HG02623 (cell line): Measurements from ENCODE around the gene ZNF540.
"Not testable (repeated sequence)": the region's sequence is repeated elsewhere in the genome, so short reads cannot be mapped to it uniquely, and the experiment has no call there.

Experiments used
- ATAC-seq: cut with Tn5 transposase; IDR thresholded peaks from one replicate; pipeline ENCODE4 v1.9.1; 2021; ENCODE audit warnings: moderate library complexity; ENCODE audit not compliant: unreplicated experiment

Gene ZNF540

GRCh38 chr19:37594304-37594981 lies at the start of gene ZNF540, which contains the start of gene ZNF571:
Gene ZNF540 (plus strand): TSS chr19:37594876. CDS start chr19:37598448, 3,572 bp downstream.
Gene ZNF571 (minus strand): TSS chr19:37594792. CDS start chr19:37586676, 8,116 bp downstream.
- ATAC-seq, result peak; percentile 94

- no peak for ATAC-seq
These were observed 43.3 kb upstream of the ZNF540 start for GRCh38 chr19:37551129-37551993.

- ATAC-seq, result no peak
These were observed 31.2 kb upstream of the ZNF540 start for GRCh38 chr19:37563518-37563917.

GRCh38 chr19:37564624-37565369 lies 29.9 kb upstream of the ZNF540 start:
- no peak for ATAC-seq

GRCh38 chr19:37565370-37565669 lies 29.4 kb upstream of the ZNF540 start:
- no peak for ATAC-seq

GRCh38 chr19:37572203-37572602 lies 22.5 kb upstream of the ZNF540 start:
- no peak for ATAC-seq

GRCh38 chr19:37583340-37583739 lies 11.3 kb upstream of the ZNF540 start:
- no peak for ATAC-seq

- no peak for ATAC-seq
These were observed 726 bp upstream of the ZNF540 start for GRCh38 chr19:37593996-37594303.

- peak; percentile 24 for ATAC-seq
These were observed 306 bp downstream of the ZNF540 start for GRCh38 chr19:37594982-37595382.

GRCh38 chr19:37635076-37636056 lies 40.7 kb downstream of the ZNF540 start:
- no peak for ATAC-seq

GRCh38 chr19:37654118-37654517 lies 59.4 kb downstream of the ZNF540 start:
- no peak for ATAC-seq

- peak; percentile 29 for ATAC-seq
These were observed 60.1 kb downstream of the ZNF540 start for GRCh38 chr19:37654629-37655300.

GRCh38 chr19:37655301-37655688 lies 60.6 kb downstream of the ZNF540 start, which contains the start of gene ZFP30:
Gene ZFP30 (minus strand): TSS chr19:37655465. CDS start chr19:37647822, 7,643 bp downstream.
- ATAC-seq, result peak; percentile 59

- ATAC-seq, result peak; percentile 58
These were observed 61.2 kb downstream of the ZNF540 start for GRCh38 chr19:37655689-37656371.

GRCh38 chr19:37657157-37657556 lies 62.5 kb downstream of the ZNF540 start:
- not testable (repeated sequence) for ATAC-seq
